ELF-1 (cell line): ENCODE data around the gene ZNF45.
"Not testable (repeated sequence)": the region's sequence is repeated elsewhere in the genome, so short reads cannot be mapped to it uniquely, and the experiment has no call there.

Experiments used
- DNase-seq: peaks from one replicate; pipeline ENCODE4 v3.0.0-alpha.2; 2016; ENCODE audit warnings: low read depth, low spot score

The ZNF45 gene

GRCh38 chr19:43913383-43913782 is 21.7 kb downstream of the ZNF45 start:
- peak; percentile 6 for DNase-seq

- no peak for DNase-seq
Measured at GRCh38 chr19:43910884-43911283, 24.2 kb downstream of the ZNF45 start.

GRCh38 chr19:43908659-43909058 is 26.4 kb downstream of the ZNF45 start:
- DNase-seq = no peak

- DNase-seq = no peak
Measured at GRCh38 chr19:43906774-43907173, 28.3 kb downstream of the ZNF45 start.

- no peak for DNase-seq
Measured at GRCh38 chr19:43905897-43906296, 29.2 kb downstream of the ZNF45 start.

GRCh38 chr19:43902399-43902798 is 32.7 kb downstream of the ZNF45 start:
- DNase-seq = no peak

GRCh38 chr19:43901395-43902390 is 33.4 kb downstream of the ZNF45 start:
- DNase-seq = peak; percentile 84

GRCh38 chr19:43895727-43896308 is 39.3 kb downstream of the ZNF45 start:
- DNase-seq = no peak

GRCh38 chr19:43883864-43884263 is 51.2 kb downstream of the ZNF45 start, which contains the start of gene ZNF404:
TSS of gene ZNF404 (minus strand) at chr19:43883964.
- no peak for DNase-seq

GRCh38 chr19:43880483-43880882 is 54.6 kb downstream of the ZNF45 start:
- DNase-seq = no peak

- DNase-seq = no peak
Measured at GRCh38 chr19:43872547-43873336, 62.3 kb downstream of the ZNF45 start.

- not testable (repeated sequence) for DNase-seq
Measured at GRCh38 chr19:43866923-43867322, 68.2 kb downstream of the ZNF45 start.
